Thyroid gland (tissue), 4 donors: Measurements from ENCODE around the gene PALLD.

Experiments used
- CTCF ChIP-seq, 6 experiments: fragments of 200-600 bp in 3 of 6; fragments of 450-650 bp in 3 of 6; sonication (generic) in 3 of 6; IDR thresholded peaks; one replicate each; pipeline ENCODE4 v1.5.1; 2016 to 2019; ENCODE audit warnings: antibody characterized with exemption in 6 of 6, mild to moderate bottlenecking in 2 of 6, inconsistent platforms in 1 of 6, moderate library complexity in 1 of 6
- POLR2A ChIP-seq, 2 donors: fragments of 450-650 bp; IDR thresholded peaks; one replicate each; pipeline ENCODE4 v1.6.1; 2017; ENCODE audit warnings: antibody characterized with exemption in 2 of 2, mild to moderate bottlenecking in 2 of 2, moderate library complexity in 1 of 2

GRCh38 chr4:168717847-168718246 is 221.0 kb downstream of the PALLD start:
- TF ChIP-seq CTCF (IDR thresholded peaks at IDR 0.05) (no peak), POLR2A (IDR thresholded peaks at IDR 0.05) (peak in 1 of 2 donors; percentile 29)
